Measurements from ENCODE around the gene RRP15. TPM values are rescaled to one million over a fixed set of nuclear protein-coding genes. Genes with fewer than 3 reads are reported as not detected.
A peak's percentile ranks its signal among the peaks of the same experiment; 100 is the strongest.

RRP15 gene
- total RNA-seq, 4 donors from 2014 or later: 2.6 to 21.8 (median 12.9) TPM

DNA sequence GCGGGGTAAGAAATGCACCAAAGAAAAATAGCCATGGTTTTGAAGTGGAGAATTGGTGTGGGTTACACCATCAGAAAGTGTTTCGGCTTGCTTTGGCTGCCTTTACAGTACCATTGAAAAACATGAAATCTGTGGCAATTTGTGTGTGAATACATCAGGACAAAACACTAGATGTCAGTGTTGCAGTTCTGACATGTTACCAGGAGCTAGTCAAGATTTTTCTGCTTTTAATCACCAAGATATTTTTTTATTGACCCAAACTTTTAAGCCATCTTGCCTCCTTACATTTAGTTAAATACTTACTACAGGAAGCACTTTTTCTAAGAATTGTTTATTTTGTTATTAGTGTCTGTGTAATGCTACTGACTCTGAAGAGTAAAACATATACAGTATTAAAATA is 14.3 kb downstream of the RRP15 start:
- Histone ChIP-seq H3K27me3 (no peaks in the 10 kb centered on the region), H3K36me3 (no peaks in the 10 kb centered on the region)

DNA sequence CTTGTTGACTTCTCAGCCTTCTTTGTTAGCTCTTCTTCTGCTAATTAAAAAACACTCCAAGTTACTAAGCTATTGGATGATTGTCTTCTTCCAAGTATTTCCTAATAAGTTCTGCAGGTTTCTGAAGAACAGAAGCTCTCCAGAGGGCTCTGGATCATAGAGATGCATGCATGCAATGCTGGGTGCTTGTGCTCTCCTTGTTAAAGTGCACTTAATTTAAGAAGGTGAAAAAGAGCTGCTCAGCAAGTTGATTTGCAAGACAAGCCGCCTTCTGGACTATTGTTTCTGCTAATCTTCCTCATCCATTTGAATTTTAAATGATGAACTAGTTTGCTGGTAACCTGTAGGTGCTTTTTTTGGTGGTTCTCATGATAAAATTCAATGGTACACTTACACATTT is 16.1 kb downstream of the RRP15 start:
- TF ChIP-seq POLR2A (IDR thresholded peaks at IDR 0.05): no peak
- TF ChIP-seq, protein P1, sequence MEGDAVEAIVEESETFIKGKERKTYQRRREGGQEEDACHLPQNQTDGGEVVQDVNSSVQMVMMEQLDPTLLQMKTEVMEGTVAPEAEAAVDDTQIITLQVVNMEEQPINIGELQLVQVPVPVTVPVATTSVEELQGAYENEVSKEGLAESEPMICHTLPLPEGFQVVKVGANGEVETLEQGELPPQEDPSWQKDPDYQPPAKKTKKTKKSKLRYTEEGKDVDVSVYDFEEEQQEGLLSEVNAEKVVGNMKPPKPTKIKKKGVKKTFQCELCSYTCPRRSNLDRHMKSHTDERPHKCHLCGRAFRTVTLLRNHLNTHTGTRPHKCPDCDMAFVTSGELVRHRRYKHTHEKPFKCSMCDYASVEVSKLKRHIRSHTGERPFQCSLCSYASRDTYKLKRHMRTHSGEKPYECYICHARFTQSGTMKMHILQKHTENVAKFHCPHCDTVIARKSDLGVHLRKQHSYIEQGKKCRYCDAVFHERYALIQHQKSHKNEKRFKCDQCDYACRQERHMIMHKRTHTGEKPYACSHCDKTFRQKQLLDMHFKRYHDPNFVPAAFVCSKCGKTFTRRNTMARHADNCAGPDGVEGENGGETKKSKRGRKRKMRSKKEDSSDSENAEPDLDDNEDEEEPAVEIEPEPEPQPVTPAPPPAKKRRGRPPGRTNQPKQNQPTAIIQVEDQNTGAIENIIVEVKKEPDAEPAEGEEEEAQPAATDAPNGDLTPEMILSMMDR (IDR thresholded peaks at IDR 0.05): no peak
- no peak for DNase-seq
- H3K27ac ChIP-seq: no peak overlapping the region
- H3K27me3 ChIP-seq: no peaks in the 10 kb centered on the region
- H3K4me1 ChIP-seq: no peaks in the 10 kb centered on the region
- no peak overlapping the region for H3K4me3 ChIP-seq
- no peaks in the 10 kb centered on the region for H3K9me3 ChIP-seq
- intact Hi-C loops (cut with DNase I; ENCODE audit: low total_unique reads): no loop called here
- no peaks in the 10 kb centered on the region for H3K36me3 ChIP-seq

More for the DNA sequence above, 14.3 kb downstream of the RRP15 start:
- Histone ChIP-seq H3K4me1 (no peaks in the 10 kb centered on the region), H3K9me3 (no peaks in the 10 kb centered on the region), H3K4me3 (no peak overlapping the region), H3K27ac (no peak overlapping the region)
- no peak for DNase-seq
- intact Hi-C loops (cut with DNase I; ENCODE audit: low total_unique reads): no loop called here
- TF ChIP-seq, protein P1 (IDR thresholded peaks at IDR 0.05): peak in 1 of 4 experiments; percentile 31
- TF ChIP-seq POLR2A (IDR thresholded peaks at IDR 0.05): no peak

DNA sequence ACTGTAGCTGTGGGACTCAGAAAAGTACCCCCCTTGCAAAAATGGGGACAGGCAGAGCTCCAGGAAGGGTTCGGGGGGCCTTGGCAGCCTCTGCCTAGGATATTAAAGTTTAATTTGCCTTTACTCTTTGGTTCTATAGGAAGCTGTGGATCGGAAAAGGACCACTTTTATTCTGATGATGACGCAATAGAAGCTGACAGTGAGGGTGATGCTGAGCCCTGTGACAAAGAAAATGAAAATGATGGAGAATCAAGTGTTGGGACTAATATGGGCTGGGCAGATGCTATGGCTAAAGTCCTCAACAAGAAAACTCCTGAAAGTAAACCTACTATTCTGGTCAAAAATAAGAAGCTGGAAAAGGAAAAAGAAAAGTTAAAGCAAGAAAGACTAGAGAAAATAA is 17.1 kb downstream of the RRP15 start:
- Histone ChIP-seq H3K4me1 (no peaks in the 10 kb centered on the region), H3K36me3 (no peaks in the 10 kb centered on the region), H3K4me3 (no peak overlapping the region), H3K27me3 (no peaks in the 10 kb centered on the region), H3K27ac (no peak overlapping the region), H3K9me3 (no peaks in the 10 kb centered on the region)
- no peak for DNase-seq
- intact Hi-C loops (cut with DNase I; ENCODE audit: low total_unique reads): no loop called here
- TF ChIP-seq, protein P1 (IDR thresholded peaks at IDR 0.05): no peak
- TF ChIP-seq POLR2A (IDR thresholded peaks at IDR 0.05): no peak

DNA sequence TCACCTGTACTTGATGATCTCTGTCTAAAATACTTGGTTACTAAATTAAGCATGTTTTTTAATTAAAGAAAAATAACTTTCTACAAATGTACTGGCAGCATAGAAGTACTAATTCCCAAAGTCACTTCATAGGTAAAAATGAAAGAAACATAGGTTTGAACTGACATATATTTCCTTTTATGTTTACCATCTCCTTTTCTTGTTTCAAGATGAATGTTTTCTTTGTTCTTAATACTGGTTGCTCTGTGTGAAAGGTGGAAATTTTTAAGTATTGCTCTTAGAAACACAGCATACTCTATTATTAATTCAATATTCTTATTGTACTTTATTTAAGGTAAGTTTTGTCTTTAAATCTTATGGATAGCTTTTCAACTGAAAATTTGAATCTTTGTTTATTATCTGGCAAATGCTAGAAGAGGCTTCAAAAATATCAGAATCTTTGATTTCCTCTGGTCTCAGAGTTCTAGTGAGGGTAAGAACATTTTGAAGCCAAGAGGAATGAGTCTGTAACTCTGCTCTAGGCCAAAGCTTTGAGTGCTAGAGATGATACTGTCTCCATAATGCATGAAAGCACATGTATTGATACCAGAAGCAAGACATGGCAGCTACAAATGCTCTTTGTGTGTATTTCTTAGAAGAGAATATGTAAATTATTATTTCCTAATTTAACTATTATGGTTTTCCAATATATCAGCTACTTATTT is 18.2 kb downstream of the RRP15 start:
- Histone ChIP-seq H3K4me3 (no peak overlapping the region), H3K36me3 (no peaks in the 10 kb centered on the region), H3K27me3 (no peaks in the 10 kb centered on the region), H3K9me3 (no peaks in the 10 kb centered on the region), H3K4me1 (no peaks in the 10 kb centered on the region), H3K27ac (no peak overlapping the region)
- DNase-seq: no peak
- intact Hi-C loops (cut with DNase I; ENCODE audit: low total_unique reads): no loop called here
- TF ChIP-seq, protein P1 (IDR thresholded peaks at IDR 0.05): no peak
- no peak for TF ChIP-seq POLR2A (IDR thresholded peaks at IDR 0.05)

DNA sequence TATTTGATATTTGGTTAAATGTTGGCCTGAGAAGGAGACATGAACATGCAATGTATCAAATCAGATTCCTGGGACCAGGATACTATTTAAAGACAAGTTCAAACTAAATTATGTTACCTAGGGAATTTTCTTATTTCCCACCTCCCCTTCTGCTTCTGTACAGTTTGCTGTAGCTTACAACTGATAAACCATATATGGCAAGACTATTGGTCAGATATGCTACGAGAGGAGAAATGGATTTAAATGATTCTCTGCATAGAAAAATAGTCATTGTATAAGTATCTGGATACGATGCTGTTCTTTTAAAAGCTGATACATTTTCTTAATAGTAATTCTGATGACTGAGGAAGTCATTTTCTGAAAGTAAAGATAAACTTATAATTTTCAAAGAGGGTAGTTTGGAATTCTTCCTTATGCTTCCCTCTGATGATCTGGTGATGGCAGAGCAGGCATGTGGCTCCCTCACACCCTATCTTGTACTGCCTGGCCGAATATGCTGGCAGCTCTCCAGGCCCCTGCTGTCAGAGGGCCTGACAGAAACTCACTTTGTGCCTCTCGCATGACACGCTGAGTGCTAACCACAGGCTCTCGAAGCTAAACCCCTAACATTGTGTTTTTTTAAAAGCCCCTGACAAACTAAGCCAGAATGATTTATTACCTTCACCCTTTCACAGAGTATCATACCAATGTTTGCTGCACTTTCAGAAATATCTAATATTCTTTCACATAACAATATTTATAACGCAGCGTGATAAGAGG is 19.4 kb downstream of the RRP15 start:
- Histone ChIP-seq H3K36me3 (no peaks in the 10 kb centered on the region), H3K27ac (no peak overlapping the region), H3K4me3 (no peak overlapping the region), H3K4me1 (no peaks in the 10 kb centered on the region), H3K9me3 (no peaks in the 10 kb centered on the region), H3K27me3 (no peaks in the 10 kb centered on the region)
- DNase-seq: no peak
- TF ChIP-seq POLR2A (IDR thresholded peaks at IDR 0.05): no peak
- TF ChIP-seq, protein P1 (IDR thresholded peaks at IDR 0.05): no peak
- intact Hi-C loops (cut with DNase I; ENCODE audit: low total_unique reads): no loop called here
